Neuron (in vitro differentiated cells): ENCODE results near the gene RPS6KA2.

Source experiments
- H2AFZ ChIP-seq: one replicate; pipeline ENCODE4 v1.6.1; 2013; ENCODE audit warnings: low read depth, mild to moderate bottlenecking, inconsistent platforms, low read length, moderate library complexity
- H3K27me3 ChIP-seq: one replicate; pipeline ENCODE4 v1.6.1; 2013; ENCODE audit warnings: low read length; ENCODE audit not compliant: insufficient read depth
- H3K36me3 ChIP-seq: one replicate; pipeline ENCODE4 v1.6.1; 2013; ENCODE audit warnings: low read length; ENCODE audit not compliant: insufficient read depth
- H3K4me1 ChIP-seq: one replicate; pipeline ENCODE4 v1.6.1; 2013; ENCODE audit warnings: low read length; ENCODE audit not compliant: insufficient read depth
- H3K4me3 ChIP-seq: 2 replicates; pipeline ENCODE4 v1.5.1; 2013; ENCODE audit warnings: mild to moderate bottlenecking, low read length, moderate library complexity
- H3K9me3 ChIP-seq: one replicate; pipeline ENCODE4 v1.6.1; 2013; ENCODE audit warnings: low read length

The RPS6KA2 gene

DNA sequence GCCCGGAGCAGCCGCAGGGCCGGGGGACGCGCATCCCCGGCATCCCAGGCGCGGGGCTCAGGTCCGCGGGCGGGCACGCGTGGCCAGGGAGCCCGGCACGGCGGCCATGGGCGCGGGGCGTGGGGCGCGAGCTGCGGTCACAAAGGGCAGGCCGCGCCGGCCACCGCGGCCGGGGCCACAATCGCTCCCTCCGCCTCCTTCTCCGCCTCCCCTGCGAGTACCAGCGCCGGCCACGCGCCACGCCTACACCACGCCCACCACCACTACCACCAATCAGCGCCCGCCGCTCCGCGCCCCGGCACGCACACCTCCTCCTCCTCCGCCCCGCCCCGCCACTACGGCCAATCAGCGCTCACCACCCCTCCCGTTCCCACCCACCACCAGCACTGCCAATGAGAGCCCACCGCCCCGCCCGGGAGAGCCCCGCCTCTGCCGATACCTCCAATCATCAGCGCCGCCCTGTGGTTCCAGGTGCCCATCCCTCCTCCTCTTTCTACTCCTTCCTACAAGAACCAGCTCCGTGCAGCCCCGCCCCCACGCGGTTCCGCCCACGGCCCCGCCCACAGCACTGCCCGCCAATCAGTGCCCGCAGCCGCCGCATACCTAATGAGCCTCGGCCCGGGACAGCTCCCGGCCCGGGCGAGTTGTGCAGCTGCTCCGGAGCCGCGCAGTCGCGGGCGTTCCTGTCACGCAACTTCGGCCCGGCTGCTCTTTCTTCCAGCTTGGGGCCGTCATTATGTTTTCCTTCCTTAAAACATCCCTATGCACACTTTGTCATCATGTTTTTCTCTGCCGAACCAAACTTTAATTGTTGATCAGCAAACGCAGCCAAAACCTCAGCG is at the start of gene RPS6KA2:
TSS of gene RPS6KA2 (minus strand) at position 219 of the 842 bp plus-strand sequence. CDS start 232 bp downstream, outside the sequence.
- Histone ChIP-seq H3K4me3 (peak within 1 kb of the TSS; percentile 96), H2AFZ (peak within 1 kb of the TSS; percentile 91), H3K36me3 (no peaks in the 10 kb centered on the region), H3K27me3 (no peaks in the 10 kb centered on the region), H3K9me3 (no peaks in the 10 kb centered on the region), H3K4me1 (peaks cover 20% of the 10 kb centered on the region)

DNA sequence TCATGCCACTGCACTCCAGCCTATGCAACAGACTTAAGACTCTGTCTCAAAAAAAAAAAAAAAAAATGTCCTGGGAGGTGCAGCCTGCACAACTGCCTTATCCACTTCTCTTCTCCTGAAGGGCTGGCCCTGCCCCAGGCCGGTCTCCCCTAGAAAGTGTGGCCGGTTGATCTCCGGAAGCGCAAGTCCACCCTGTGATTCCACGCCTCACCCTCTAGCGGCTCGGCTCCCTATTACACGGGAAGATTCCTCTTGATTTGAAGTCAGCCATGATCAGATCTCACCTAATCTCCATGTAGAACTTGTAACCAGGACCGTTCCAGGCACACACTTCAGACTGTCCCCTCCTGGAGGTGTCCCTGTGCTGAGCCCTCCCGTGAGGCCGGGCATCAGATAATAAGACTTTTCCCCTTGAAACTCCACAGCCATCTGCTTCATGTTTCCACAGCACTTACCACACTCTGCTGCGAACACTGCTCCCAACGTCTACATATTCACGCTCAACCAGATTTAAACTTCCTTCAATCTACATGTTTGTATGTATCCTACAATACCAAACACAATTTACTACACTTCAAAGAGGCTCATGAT is 49.3 kb upstream of the RPS6KA2 start:
- Histone ChIP-seq H3K4me1 (no peaks in the 10 kb centered on the region), H3K9me3 (peaks cover 2% of the 10 kb centered on the region), H3K4me3 (no peak overlapping the region), H3K36me3 (no peaks in the 10 kb centered on the region), H3K27me3 (no peaks in the 10 kb centered on the region), H2AFZ (no peak overlapping the region)

DNA sequence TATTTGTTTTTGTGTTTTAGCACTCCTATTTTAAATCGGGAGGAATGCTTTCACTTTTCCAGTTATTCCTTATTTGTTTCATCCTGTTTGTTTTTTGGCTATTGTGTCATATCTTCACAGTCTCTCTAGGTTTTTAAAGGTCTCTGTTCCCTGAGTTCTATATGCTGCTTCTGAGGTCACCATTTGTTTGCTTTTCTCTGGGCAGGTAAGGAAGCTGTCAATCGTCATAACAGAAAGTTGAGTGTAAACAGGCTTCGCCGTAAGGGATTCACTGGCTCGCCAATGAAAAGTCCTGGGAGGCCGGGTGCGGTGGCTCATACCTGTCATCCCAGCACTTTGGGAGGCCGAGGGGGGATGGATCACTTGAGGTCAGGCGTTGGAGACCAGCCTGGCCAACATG is 48.7 kb upstream of the RPS6KA2 start:
- no peaks in the 10 kb centered on the region for H3K36me3 ChIP-seq
- no peak overlapping the region for H2AFZ ChIP-seq
- peaks cover 2% of the 10 kb centered on the region for H3K9me3 ChIP-seq
- no peaks in the 10 kb centered on the region for H3K27me3 ChIP-seq
- H3K4me3 ChIP-seq: no peak overlapping the region
- no peaks in the 10 kb centered on the region for H3K4me1 ChIP-seq

- Histone ChIP-seq H3K4me3 (no peak overlapping the region), H3K9me3 (peaks cover 3% of the 10 kb centered on the region), H3K4me1 (no peaks in the 10 kb centered on the region), H3K36me3 (no peaks in the 10 kb centered on the region), H2AFZ (no peak overlapping the region), H3K27me3 (no peaks in the 10 kb centered on the region)
Measured at GRCh38 chr6:166673309-166673708, 46.3 kb upstream of the RPS6KA2 start.

GRCh38 chr6:166672624-166673206 is 45.7 kb upstream of the RPS6KA2 start:
- Histone ChIP-seq H3K27me3 (no peaks in the 10 kb centered on the region), H3K4me1 (no peaks in the 10 kb centered on the region), H3K9me3 (peaks cover 3% of the 10 kb centered on the region), H3K4me3 (no peak overlapping the region), H2AFZ (no peak overlapping the region), H3K36me3 (no peaks in the 10 kb centered on the region)

GRCh38 chr6:166672146-166672545 is 45.1 kb upstream of the RPS6KA2 start:
- Histone ChIP-seq H3K4me1 (no peaks in the 10 kb centered on the region), H2AFZ (no peak overlapping the region), H3K9me3 (peaks cover 3% of the 10 kb centered on the region), H3K27me3 (no peaks in the 10 kb centered on the region), H3K4me3 (no peak overlapping the region), H3K36me3 (no peaks in the 10 kb centered on the region)

- H3K36me3 ChIP-seq: no peaks in the 10 kb centered on the region
- no peaks in the 10 kb centered on the region for H3K27me3 ChIP-seq
- H3K4me1 ChIP-seq: no peaks in the 10 kb centered on the region
- H3K4me3 ChIP-seq: no peak overlapping the region
- peaks cover 3% of the 10 kb centered on the region for H3K9me3 ChIP-seq
- no peak overlapping the region for H2AFZ ChIP-seq
Measured at GRCh38 chr6:166671434-166672081, 44.5 kb upstream of the RPS6KA2 start.

DNA sequence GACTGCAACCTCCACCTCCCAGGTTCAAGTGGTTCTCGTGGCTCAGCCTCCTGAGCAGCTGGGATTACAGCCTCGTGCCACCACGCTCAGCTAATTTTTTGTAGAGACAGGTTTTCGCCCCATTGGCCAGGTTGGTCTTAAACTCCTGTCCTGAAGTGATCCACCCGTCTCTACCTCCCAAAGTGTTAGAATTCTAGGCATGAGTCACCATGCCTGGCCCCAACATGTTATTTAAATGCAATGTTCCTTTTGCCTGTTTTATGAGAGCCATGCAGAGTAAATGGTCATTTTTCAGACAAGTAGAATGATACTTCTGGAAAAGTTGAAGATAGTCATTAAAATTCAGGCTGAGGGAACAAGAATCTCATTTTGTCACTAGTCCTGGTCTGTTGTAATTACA is 43.8 kb upstream of the RPS6KA2 start:
- Histone ChIP-seq H3K4me3 (no peak overlapping the region), H3K4me1 (no peaks in the 10 kb centered on the region), H2AFZ (no peak overlapping the region), H3K27me3 (no peaks in the 10 kb centered on the region), H3K9me3 (peaks cover 3% of the 10 kb centered on the region), H3K36me3 (no peaks in the 10 kb centered on the region)

DNA sequence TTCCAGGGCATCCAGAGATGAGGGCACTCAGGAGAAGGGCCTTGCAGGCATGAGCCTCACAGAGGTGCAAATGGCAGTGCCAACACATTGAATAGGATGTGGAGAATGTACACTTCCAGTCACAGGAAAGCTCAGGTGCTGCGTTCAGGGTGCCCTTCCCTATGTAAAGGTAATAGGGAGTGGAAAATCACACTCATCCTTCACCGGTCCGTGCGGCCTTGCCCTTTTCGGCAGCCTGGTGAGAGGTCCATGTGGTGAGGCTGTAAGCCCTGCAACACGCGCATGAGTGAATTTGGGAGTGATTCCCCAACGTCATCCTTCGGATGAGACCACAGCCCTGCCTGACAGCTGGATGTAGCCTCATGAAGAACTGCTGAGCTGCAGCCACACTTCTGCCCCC is 43.0 kb upstream of the RPS6KA2 start:
- Histone ChIP-seq H3K9me3 (peaks cover 3% of the 10 kb centered on the region), H3K27me3 (no peaks in the 10 kb centered on the region)

DNA sequence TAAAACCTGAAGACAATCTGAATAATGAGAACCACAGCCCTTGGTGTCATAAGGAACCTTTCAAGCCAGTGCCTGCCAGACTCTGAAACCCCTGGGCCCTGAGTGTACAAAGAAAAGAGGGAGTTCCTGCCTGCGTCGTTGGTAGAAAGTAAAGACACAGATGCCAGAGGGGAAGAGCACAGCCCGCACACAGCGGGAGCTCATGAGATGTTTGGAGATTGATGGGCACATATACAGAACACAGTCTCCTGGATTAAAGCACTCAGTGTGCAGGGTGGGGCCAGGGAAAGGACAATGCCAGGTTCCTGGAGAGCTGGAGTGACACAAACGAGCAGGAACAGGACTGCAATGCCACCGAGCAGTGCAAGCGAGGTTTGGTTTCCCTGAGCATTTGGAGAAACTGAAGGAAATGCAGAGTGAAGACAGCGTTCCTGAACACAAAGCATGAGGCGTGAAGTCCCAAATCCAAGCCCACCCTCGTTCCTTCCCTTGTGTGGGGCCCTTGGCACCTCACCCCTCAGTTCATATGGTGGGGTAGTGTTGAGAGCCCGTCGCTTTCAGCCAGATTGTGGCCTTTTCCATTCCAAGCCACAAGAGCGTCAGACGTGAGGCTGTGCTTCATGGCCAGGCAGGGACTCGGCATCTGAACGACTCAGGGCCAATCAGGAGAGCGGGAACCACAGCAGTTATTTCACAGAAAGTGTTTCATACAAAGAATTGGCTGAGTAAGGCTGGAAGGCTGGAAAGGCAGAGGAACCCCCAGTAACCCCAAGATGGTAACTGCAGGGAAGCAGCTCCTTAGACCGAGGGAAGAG is 41.0 kb upstream of the RPS6KA2 start:
- no peaks in the 10 kb centered on the region for H3K27me3 ChIP-seq
- no peak overlapping the region for H3K4me3 ChIP-seq
- H2AFZ ChIP-seq: no peak overlapping the region
- no peaks in the 10 kb centered on the region for H3K4me1 ChIP-seq
- peaks cover 3% of the 10 kb centered on the region for H3K9me3 ChIP-seq
- H3K36me3 ChIP-seq: no peaks in the 10 kb centered on the region

More for the DNA sequence above, 43.0 kb upstream of the RPS6KA2 start:
- H3K4me3 ChIP-seq: no peak overlapping the region
- no peaks in the 10 kb centered on the region for H3K36me3 ChIP-seq
- H3K4me1 ChIP-seq: no peaks in the 10 kb centered on the region
- no peak overlapping the region for H2AFZ ChIP-seq

GRCh38 chr6:166664135-166664534 is 37.1 kb upstream of the RPS6KA2 start:
- Histone ChIP-seq H2AFZ (no peak overlapping the region), H3K27me3 (no peaks in the 10 kb centered on the region)

DNA sequence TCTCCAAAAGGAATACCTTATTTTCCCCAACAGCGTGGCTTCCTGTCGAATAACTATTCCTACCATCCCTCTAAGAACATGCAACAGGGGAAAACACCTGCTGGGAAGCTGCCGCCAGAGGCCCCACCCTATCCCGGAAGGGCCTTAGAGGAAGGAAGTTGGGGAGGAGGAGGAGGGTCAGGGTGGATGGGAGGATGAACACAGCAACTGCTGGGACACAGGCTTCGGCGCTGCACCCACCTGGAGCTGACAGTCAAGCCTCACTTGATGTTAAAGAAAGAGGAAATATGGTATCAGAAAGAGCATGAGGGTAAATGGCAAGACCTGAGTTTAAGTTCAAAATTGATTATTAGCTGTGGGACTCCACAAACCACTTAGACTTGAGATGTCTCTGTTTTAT is 36.5 kb upstream of the RPS6KA2 start:
- H3K4me1 ChIP-seq: no peaks in the 10 kb centered on the region
- H3K27me3 ChIP-seq: no peaks in the 10 kb centered on the region
- H2AFZ ChIP-seq: no peak overlapping the region
- no peaks in the 10 kb centered on the region for H3K9me3 ChIP-seq
- H3K4me3 ChIP-seq: no peak overlapping the region
- H3K36me3 ChIP-seq: no peaks in the 10 kb centered on the region

More at GRCh38 chr6:166664135-166664534, 37.1 kb upstream of the RPS6KA2 start:
- H3K4me3 ChIP-seq: no peak overlapping the region
- no peaks in the 10 kb centered on the region for H3K36me3 ChIP-seq
- no peaks in the 10 kb centered on the region for H3K4me1 ChIP-seq
- no peaks in the 10 kb centered on the region for H3K9me3 ChIP-seq
